HG03097 (cell line): ENCODE results near the gene FBXW10B.
"Not testable (repeated sequence)": the region's sequence is repeated elsewhere in the genome, so short reads cannot be mapped to it uniquely, and the experiment has no call there.

Source experiments
- ATAC-seq: cut with Tn5 transposase; IDR thresholded peaks from one replicate; pipeline ENCODE4 v1.9.1; 2021; ENCODE audit not compliant: unreplicated experiment, low FRiP score

FBXW10B gene

DNA sequence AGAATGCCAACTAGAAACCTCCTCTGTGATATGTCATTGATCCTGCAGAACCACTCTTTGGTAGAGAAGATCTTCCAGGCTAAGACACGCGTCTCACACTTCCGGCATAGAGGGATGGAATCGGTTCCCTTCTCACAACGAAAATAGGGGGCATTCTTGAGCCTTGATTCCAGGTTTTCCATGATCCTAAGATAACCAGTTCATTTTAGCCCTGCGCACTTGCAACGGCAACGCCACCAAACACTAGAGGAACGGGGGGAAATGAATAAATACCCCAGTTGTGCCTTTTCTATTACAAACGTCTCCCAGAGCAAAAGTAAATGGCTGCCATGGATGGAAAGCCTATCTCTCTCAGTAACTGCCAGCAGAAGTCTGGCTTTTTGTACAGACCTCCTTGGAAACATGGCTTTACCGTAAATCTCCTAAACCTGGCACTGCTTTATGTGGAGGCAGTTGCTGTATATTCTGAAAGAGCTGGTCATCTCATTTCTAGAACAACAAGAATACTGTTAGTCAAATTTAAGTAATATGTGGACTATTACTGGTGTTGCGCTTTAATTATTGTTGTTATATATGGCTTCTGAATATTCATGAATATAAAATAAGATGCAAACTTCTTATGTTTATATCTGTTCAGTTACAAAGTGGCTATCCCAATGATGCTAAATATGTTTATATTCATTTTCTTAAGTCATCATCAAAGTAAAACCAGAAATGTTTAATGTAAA is at the start of gene FBXW10B:
TSS of gene FBXW10B (minus strand) at position 374 of the 728 bp plus-strand sequence. CDS start at position 182, 192 bp downstream.
- not testable (repeated sequence) for ATAC-seq

DNA sequence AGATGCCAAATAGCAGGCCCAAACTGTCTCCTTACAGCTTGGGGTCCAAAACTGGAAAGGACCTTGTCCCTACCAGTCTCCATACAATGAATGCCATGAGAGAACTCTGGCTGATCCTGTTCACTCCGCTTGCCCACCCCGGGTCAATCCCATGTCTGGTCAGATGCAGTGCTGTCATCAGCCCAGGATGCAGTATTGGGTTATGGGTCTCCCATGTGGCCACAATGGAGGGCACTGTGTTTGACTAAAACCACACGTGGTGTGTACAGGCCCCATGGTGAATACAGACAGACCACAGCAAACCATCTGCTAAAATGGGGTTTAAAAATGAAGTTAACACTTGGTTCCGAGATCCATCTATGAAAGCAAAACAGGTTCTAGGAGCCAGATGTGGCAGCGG is 44.2 kb upstream of the FBXW10B start:
- no peak for ATAC-seq

- ATAC-seq, result no peak
Measured at GRCh38 chr17:15663176-15663575, 43.7 kb upstream of the FBXW10B start.

GRCh38 chr17:15662681-15663080 is 43.2 kb upstream of the FBXW10B start:
- ATAC-seq, result no peak

DNA sequence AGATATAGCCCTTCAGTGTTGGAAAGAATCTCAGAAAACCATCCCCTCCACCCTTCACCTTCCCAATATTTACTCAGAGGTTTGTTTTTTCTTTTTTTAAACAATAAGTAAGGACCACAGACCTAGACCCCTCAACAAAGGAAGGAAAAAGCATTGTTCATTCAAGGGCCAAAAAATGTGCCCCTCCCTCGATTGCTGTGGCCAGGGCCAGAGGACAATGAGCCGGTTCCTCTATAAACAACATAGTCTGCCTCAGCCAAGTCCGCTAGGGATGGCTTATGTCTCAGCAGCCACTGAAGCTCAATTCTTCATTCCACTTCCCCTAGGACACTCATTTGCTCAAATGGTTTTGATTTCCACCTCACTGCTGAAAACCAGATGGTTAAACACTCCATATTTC is 40.6 kb upstream of the FBXW10B start:
- ATAC-seq, result no peak

DNA sequence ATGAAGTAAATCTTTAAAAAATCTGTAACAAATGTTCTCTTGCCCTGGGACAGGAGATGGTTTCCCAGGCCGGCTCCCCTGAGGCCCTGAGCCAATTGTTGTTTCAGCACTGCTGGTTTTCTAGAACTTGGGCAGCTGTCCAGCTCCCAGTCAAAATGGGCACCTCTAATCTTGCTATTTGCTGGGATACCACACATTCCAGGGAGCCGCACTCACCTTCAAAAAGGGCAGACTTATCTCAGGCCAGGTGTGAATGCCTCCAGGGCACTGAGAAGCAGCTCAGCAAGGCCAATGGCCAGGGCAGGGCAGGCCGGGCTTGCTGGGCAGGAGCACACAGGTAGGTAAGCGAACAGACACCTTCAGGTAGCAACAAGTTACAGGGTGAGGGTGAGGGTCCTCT is 40.2 kb upstream of the FBXW10B start:
- ATAC-seq, result no peak

- ATAC-seq, result no peak
Measured at GRCh38 chr17:15659236-15659635, 39.7 kb upstream of the FBXW10B start.

- no peak for ATAC-seq
Measured at GRCh38 chr17:15658296-15658695, 38.8 kb upstream of the FBXW10B start.

- ATAC-seq, result no peak
Measured at GRCh38 chr17:15657868-15658267, 38.4 kb upstream of the FBXW10B start.

- ATAC-seq, result no peak
Measured at GRCh38 chr17:15654886-15655561, 35.5 kb upstream of the FBXW10B start.

DNA sequence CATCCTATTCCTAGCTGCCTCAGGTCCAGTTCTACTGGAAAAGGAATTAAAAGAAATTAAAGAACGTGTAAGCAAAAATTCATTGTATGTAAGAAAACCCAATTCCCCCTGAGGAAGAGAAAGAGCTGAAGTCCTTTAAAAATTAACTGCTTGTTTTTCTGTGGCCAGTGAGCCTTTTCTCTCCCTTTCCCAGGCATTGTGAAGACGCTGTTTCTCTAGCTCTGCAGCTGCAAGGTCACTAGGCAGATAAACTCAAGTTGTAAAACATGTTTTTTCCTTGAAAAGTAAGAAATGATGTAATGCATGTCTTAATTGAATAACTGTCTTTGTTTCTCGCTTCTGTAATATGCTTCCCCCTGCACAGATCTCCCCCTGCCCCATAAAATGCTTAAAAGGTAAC is 34.9 kb upstream of the FBXW10B start:
- not testable (repeated sequence) for ATAC-seq

DNA sequence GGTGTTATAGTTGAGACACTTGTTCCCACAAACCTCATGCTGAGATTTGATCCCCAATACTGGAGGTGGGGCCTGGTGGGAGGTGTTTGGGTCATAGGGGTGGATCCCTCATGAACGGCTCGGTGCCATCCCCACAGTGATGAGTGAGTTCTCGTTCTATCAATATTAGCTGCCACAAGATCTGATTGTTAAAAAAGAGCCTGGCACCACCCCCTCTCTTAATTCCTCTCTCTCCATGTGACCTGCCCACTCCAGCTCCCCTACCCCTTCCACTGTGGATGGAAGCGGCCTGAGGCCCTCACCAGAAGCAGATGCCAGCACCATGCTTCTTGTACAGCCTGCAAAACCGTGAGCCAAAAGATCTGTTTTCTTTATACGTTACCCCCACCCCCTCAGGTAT is 33.5 kb upstream of the FBXW10B start:
- ATAC-seq, result no peak

- ATAC-seq, result peak; percentile 74
Measured at GRCh38 chr17:15651583-15652110, 32.1 kb upstream of the FBXW10B start.

GRCh38 chr17:15650741-15651582 is 31.5 kb upstream of the FBXW10B start:
- no peak for ATAC-seq

GRCh38 chr17:15649861-15650421 is 30.4 kb upstream of the FBXW10B start:
- no peak for ATAC-seq

- no peak for ATAC-seq
Measured at GRCh38 chr17:15648386-15648785, 28.9 kb upstream of the FBXW10B start.

- ATAC-seq, result not testable (repeated sequence)
Measured at GRCh38 chr17:15645942-15646312, 26.4 kb upstream of the FBXW10B start.

- not testable (repeated sequence) for ATAC-seq
Measured at GRCh38 chr17:15645099-15645941, 25.8 kb upstream of the FBXW10B start.

GRCh38 chr17:15642505-15643251 is 23.2 kb upstream of the FBXW10B start:
- not testable (repeated sequence) for ATAC-seq
